ENCODE results near the gene UBE2M.
"Not testable (repeated sequence)": the region's sequence is repeated elsewhere in the genome, so short reads cannot be mapped to it uniquely, and the experiment has no call there.

Gene UBE2M

DNA sequence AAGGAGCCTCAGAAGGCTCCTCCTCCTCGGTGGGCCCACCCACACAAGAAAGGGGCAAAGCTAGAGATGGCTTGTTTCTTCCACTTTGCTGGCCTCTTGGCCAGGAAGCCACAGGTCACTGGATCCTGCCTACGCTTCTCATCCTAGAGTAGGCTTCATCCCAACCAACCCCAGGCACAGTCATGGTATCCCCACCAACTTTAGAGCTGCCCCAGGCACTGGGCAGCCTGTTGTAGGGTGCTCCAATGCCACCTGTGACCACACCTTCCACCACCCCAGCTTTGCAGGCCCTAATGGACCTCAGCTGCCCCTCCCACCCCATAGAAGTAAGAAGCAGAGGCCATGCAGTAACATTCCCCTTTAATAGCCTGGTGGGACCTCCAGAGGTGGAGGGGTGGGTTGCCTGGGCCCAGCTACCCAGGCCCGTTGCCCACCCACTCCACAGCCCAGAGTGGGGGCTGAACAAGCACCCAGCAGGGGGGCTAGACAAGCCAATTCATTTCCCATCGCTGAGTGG, 3.0 kb downstream of the UBE2M start:
- no peak for DNase-seq

DNA sequence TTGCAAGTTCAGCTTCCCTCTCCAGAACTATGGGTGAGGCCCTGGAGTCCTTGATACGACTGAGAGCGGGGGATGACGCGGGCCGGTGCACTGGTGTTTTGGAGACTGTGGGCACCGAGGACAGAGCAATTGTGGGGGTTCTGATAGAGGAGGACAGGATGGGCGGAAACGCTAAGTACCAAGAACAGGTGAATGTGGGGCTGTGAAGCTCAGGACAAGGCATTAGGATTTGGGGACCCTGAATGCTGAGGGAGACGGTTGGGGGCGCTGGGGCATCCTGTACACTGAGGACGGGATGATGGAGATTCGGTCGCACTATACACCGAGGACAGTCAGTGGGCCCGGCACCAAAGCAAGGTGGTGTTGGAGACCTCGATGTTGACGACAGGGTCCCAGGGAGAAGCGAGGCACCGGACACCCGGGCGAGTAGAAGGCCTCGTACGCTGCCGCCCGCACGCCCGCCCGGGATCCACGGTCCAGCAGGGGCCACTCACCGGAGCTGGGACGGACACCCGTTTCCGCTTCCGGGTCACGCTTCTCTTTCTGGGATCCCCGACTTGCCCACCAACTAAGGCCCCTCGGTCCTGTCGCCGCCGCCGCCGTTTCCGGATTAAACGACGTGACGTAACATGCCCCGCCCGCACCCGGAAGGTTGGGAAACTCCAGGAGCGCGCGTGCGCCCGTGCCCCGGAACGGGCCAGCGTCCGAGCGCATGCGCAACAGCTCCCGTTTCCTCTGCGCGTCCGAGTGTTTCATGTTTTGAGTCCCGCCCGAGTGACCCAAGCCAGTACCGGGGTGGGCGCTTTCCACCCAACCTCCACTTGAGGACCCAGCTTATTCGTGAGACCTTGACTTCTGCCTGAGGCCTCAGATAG, 3.7 kb downstream of the UBE2M start, which contains the start of gene CHMP2A:
Gene CHMP2A (minus strand): TSS at position 612 of the 875 bp plus-strand sequence. CDS start 893 bp downstream, outside the sequence.
- DNase-seq = no peak

DNA sequence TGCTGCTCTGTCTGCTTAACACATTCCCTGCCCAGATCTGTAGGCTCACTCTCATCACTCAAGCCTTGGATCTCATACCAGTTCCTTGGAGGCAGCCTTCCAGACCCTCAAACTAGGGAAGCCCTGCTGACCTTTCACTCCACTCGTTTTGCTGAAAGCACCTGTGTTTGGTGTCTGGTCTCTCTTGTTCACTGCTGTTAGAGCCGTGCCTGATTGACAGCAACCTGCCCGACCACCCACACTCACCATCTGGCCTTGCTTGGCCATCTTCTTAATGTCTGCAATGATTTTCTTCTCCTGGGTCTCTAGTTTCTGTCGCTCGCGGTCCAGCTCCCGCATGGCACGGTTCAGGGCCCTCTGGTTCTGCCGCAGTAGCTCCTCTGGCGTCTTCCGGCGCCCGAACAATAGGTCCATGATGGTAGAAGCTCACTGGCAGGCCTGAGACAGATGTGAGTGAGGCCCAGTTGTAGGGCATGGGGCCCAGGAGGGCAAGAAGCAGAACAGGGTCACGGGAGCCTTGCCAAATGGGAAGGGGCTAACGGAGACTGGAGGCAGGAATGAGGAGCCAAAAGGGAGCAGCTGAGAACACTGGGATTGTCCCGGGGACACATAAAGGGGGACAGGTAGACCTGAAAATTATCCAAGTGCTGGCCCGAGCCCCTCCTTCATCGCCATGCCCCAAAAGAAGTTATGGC, 4.5 kb downstream of the UBE2M start:
- no peak for DNase-seq

DNA sequence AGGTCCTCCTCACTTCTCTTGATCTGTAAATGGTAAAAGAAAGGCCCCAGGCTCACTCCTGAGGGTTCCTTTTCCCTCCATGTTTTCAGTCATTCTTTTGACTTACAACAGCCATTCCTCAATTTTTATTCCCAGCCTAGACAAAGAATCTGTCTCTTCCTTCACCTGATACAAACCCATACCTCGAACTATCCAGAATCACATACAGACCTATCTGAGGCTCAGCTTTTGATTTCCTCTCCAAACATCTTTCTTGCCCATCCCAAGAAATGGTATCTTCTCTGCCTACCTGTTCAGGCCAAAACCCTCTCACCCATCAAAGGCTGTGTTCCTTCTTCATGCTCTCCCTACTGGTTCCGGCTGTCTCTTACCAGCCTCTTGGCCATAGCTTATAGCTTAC, 5.8 kb downstream of the UBE2M start:
- no peak for DNase-seq

DNA sequence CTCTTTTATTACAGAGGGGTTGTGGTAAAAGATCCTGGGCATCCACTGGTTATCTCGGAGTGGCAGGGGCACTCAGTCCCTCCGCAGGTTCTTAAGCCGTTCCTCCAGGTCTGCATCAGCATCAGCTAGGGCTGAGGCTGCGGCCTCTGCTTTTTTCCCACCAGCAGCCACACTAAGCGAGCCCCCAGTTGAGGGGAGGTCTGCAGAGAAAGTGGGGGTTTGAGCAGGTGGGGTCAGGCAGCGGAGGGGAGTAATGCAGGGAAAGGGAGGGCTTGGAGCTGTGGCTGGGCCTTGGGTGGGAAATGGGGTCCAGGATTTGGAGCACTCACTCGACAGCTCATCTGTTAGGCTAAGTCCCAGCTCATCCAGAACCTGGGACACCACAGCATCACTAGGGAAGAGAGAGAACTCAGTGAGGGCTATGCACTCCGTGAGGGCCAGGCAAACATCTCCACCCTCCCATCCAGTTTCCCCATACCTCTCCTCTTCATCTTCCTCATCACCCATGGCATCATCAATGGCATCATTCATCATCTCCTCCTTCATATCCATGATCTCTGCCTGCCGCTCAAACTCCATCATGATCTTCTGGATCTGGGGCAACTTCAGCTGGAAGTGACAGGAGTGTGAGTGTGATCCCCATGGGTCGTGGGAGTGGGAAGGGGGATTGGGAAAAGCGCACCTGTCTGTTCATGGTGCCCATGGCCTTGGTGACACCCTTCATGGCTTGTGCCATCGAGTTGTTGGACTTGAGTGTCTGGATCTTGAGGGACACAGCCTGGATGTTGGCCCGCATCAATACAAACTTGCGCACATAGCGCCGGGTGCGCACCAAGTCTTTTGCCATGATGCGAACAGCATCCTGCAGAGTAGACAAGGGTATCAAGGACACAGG, 6.6 kb downstream of the UBE2M start:
- no peak for DNase-seq

DNA sequence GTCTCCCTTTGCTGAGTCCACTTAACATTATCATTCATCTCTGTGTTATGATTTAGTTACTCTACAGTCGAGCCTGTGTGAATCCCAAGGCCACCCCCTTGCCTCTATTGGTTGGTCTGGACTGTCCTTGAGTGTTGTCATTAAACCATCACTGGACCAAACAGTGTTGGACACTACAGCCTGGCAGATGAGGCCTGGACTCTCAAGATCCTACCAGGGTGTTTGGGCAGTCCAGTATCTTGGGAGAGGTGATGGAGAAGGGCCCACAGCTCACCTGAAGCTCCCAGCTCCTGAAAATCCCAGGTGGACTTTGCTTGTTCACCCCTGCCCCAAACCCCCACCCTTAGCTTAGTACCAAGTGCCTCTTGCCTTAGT, 7.3 kb downstream of the UBE2M start:
- DNase-seq = no peak

DNA sequence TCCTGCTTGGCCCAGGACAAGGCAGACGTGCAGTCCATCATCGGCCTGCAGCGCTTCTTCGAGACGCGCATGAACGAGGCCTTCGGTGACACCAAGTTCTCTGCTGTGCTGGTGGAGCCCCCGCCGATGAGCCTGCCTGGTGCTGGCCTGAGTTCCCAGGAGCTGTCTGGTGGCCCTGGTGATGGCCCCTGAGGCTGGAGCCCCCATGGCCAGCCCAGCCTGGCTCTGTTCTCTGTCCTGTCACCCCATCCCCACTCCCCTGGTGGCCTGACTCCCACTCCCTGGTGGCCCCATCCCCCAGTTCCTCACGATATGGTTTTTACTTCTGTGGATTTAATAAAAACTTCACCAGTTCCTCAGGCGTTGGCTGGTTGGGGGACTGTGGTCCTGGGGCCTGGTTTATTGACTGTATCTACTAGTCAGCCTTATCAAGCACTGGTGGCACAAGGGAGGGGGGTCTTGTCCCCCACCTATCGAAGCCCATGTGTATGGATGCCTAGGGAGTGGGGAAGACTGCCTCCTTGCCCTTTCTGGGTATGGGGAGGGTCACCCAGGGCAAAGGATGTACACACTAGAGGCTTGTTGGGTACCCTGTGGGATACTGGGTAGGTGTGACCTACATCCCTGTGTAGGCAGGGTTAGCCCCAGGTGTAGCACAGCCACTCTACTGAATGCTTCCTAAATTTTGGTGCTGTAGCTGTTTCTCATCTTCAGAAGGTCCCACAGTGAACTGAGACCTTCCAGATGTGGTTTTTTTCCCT, 7.9 kb downstream of the UBE2M start:
- DNase-seq = no peak

DNA sequence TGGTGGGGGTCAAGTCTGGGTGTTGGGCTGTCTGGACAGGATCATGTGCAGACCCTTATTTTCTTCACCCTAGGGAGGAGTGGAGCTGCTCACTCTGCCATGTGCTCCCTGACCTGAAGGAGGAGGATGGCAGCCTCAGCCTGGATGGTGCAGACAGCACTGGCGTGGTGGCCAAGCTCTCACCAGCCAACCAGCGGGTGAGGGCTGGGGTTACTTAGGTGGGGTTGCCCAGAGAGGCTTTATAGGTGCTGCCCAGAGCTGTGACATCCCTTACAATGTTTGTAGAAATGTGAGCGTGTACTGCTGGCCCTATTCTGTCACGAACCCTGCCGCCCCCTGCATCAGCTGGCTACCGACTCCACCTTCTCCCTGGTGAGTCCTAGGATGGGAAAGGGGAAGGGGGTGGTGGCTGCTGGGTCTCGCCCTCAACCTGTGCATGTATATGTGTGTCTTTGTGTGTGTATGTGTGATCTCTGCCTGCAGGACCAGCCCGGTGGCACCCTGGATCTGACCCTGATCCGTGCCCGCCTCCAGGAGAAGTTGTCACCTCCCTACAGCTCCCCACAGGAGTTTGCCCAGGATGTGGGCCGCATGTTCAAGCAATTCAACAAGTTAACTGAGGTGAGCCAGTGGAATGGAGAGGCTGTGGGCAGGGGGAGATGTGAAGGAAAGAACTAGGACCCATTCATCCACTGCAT, 8.6 kb downstream of the UBE2M start:
- no peak for DNase-seq

DNA sequence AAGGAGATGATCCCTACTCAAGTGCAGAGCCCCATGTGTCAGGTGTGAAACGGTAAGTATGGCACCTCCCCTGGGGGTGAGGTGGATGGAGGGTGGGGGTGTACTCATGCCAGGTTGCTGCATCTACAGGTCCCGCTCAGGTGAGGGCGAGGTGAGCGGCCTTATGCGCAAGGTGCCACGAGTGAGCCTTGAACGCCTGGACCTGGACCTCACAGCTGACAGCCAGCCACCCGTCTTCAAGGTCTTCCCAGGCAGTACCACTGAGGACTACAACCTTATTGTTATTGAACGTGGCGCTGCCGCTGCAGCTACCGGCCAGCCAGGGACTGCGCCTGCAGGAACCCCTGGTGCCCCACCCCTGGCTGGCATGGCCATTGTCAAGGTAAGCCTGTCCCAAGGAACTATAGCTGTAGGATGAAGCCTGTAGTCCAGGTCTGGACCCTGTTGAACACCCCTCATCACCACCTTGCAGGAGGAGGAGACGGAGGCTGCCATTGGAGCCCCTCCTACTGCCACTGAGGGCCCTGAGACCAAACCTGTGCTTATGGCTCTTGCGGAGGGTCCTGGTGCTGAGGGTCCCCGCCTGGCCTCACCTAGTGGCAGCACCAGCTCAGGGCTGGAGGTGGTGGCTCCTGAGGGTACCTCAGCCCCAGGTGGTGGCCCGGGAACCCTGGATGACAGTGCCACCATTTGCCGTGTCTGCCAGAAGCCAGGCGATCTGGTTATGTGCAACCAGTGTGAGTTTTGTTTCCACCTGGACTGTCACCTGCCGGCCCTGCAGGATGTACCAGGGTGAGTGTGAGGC, 9.3 kb downstream of the UBE2M start:
- no peak for DNase-seq

DNA sequence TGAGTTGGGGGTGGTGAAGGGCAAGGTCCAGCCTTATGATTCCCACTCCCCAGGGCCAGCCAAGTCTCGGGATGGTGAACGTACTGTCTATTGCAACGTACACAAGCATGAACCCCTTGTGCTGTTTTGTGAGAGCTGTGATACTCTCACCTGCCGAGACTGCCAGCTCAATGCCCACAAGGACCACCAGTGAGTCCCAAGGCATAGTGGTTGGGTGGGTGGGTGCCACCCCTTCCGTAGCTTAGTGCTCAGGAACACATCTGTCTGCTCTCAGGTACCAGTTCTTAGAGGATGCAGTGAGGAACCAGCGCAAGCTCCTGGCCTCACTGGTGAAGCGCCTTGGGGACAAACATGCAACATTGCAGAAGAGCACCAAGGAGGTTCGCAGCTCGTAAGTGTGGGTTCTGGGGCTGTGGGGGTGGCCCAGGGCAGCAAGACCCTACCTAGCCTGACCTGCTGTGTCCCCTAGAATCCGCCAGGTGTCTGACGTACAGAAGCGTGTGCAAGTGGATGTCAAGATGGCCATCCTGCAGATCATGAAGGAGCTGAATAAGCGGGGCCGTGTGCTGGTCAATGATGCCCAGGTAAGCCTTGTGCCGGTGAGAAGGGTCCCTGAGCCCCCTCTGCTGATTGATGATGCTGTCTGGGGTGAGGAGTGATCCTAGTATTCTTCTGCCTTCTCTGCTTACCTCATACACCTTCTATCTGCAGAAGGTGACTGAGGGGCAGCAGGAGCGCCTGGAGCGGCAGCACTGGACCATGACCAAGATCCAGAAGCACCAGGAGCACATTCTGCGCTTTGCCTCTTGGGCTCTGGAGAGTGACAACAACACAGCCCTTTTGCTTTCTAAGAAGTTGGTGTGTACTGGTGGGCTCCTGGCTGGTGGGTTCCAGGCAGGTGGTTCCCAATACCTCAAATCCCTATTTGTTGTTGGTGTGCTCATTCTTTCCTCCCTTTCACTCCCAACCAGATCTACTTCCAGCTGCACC, 10.8 kb downstream of the UBE2M start:
- no peak for DNase-seq

DNA sequence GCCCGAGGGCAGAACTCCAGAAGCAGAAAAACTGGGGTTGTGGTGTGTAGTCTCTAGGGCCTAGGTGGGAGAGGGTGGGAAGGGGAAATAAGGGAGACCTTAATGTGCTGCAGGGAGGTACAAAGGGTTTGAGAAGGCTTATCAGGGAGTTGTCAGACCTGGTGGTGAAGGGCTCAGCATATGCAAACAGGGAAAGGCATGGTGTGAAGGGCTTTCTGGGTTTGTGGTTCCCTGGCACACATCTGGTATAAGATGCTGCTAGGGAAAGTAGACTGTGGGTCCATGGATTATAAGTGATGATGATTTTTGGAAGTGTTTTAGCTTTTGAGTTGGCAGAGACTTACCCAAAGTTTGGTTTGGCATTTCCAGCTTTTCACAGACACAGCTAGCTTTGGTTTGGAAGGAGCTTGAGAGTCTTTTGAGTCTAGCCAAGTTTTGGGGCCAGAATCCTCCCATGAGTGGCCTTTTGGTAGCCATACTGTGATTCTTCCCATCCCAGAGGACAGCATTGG, 12.3 kb downstream of the UBE2M start:
- no peak for DNase-seq

DNA sequence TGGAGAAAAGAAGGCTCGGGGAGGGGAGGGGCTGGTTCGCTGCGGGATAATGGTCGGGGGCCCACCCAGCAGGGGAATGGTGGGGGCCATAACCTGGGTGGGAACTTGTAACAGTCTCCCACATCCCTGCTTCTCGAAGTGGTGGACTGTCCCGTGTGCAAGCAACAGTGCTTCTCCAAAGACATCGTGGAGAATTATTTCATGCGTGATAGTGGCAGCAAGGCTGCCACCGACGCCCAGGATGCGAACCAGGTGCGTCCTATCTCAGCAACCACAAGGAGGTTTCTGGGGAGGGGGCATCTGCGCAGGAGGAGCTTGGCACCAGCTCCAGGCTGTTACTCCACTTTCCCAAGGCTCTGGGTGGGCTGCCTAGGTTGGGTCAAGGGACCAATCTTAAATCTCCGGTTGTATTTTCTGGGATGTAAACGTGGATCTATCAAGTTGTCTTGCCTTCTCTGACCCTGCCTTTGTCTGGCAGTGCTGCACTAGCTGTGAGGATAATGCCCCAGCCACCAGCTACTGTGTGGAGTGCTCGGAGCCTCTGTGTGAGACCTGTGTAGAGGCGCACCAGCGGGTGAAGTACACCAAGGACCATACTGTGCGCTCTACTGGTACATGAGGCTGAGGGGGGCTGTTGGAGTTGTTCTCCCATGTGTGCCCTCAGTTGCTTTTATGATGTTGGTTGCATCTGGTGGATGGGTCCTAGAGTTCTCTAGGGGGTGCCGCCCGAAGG, 13.0 kb downstream of the UBE2M start:
- no peak for DNase-seq

DNA sequence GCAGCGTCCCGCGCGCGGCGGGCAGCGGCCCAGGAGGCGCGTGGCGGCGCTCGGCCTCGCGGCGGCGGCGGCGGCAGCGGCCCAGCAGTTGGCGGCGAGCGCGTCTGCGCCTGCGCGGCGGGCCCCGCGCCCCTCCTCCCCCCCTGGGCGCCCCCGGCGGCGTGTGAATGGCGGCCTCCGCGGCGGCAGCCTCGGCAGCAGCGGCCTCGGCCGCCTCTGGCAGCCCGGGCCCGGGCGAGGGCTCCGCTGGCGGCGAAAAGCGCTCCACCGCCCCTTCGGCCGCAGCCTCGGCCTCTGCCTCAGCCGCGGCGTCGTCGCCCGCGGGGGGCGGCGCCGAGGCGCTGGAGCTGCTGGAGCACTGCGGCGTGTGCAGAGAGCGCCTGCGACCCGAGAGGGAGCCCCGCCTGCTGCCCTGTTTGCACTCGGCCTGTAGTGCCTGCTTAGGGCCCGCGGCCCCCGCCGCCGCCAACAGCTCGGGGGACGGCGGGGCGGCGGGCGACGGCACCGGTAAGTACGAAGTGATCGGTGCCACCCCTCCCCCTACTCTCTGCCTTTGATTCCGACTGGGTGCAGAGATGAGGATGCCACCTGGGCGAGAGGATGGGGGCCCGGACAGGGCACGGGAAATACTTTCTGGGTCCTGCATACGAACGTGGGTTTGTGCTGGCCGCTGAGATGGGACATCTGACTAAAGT, 13.7 kb downstream of the UBE2M start:
- DNase-seq = no peak

DNA sequence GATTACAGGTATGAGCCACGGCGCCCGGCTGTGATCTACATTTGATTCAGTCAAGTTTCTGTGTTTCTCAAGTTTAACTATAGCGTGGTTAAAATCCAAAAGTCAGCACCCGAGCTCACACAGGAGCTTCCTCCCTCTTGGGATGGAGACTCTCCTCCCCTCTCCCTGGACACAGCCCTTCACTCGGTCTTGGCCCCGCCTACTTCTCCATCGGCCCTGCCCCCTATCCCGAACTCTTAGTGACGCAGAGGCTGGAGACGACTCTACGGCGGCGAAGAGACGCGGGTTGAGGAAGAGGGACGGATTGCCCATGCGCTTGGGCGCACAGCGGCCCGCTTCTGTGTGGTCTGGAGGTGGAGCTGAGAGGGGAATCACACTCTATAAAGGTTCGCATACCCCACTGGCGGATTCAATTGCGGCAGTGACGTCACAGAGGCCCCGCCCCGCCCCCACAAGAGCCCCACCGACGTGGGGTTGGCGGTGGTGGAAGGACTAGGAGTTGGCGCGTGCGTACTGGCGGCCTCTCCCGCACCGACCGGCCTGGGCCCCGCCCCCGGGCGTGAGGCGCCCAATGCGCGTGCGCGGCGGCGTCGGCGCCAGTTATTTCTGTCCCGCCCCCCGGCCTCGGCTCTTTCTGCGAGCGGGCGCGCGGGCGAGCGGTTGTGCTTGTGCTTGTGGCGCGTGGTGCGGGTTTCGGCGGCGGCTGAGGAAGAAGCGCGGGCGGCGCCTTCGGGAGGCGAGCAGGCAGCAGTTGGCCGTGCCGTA, 14.4 kb downstream of the UBE2M start, which contains the start of gene TRIM28:
Gene TRIM28 (plus strand): TSS at position 239 of the 765 bp plus-strand sequence. CDS start 694 bp downstream, outside the sequence.
- DNase-seq = no peak

DNA sequence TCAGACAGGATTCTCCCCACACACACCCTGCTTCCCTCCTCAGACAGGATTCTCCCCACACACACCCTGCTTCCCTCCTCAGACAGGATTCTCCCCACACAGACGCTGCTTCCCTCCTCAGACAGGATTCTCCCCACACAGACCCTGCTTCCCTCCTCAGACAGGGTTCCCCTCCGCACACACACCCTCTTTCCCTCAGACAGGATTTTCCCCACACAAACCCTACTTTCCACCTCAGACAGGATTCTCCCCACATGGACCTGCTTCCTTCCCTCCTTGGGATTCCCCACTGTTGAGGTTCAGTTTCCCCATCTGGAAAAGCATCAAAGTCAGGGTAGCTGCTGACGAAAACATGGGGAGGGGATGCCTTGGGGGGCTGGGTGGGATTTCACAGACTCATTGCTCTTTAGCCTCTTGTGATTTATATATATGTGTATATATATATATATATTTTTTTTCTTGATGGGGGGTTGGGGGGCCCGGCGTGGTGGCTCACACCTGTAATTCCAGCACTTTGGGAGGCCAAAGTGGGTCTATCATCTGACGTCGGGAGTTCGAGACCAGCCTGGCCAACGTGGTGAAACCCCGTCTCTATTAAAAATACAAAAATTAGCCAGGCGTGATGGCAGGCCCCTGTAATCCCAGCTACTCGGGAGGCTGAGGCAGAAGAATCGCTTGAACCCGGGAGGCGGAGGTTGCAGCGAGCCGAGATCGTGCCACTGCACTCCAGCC, 15.6 kb downstream of the UBE2M start:
- DNase-seq = not testable (repeated sequence)

DNA sequence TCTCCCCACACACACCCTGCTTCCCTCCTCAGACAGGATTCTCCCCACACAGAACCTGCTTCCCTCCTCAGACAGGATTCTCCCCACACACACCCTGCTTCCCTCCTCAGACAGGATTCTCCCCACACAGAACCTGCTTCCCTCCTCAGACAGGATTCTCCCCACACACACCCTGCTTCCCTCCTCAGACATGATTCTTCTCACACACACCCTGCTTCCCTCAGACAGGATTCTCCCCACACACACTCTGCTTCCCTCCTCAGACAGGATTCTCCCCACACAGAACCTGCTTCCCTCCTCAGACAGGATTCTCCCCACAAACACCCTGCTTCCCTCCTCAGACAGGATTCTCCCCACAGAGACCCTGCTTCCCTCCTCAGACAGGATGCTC, 19.2 kb downstream of the UBE2M start:
- DNase-seq = not testable (repeated sequence)

Data from NCI-H146 (cell line).